Osteoblast (primary cell): ENCODE results near the gene HES1. TPM values are rescaled to one million over a fixed set of nuclear protein-coding genes. Genes with fewer than 3 reads are reported as not detected.

ENCODE experiments used
- DNase-seq: peaks from one replicate; pipeline ENCODE4 v3.0.0; 2011; ENCODE audit warnings: low spot score, mixed read lengths; ENCODE audit not compliant: insufficient read length; ENCODE audit errors: missing footprints
- H2AFZ ChIP-seq: 2 replicates; pipeline ENCODE4 v1.6.0; 2011; ENCODE audit warnings: mild to moderate bottlenecking, low read length
- H3K27ac ChIP-seq: 2 replicates; pipeline ENCODE4 v1.5.1; 2011; ENCODE audit warnings: mild to moderate bottlenecking, low read depth, low read length, moderate library complexity
- H3K27me3 ChIP-seq: 2 replicates; pipeline ENCODE4 v1.6.0; 2012; ENCODE audit warnings: mild to moderate bottlenecking, control low read depth, inconsistent platforms, low read length, moderate library complexity; ENCODE audit not compliant: insufficient read depth
- H3K36me3 ChIP-seq: 2 replicates; pipeline ENCODE4 v1.5.1; 2011; ENCODE audit warnings: mild to moderate bottlenecking, low read length, control low read depth, moderate library complexity; ENCODE audit not compliant: insufficient read depth
- H3K4me1 ChIP-seq: 2 replicates; pipeline ENCODE4 v1.5.1; 2011; ENCODE audit warnings: mild to moderate bottlenecking, low read length, control low read depth, moderate library complexity; ENCODE audit not compliant: insufficient read depth
- H3K4me2 ChIP-seq: 2 replicates; pipeline ENCODE4 v1.6.0; 2011; ENCODE audit warnings: mild to moderate bottlenecking, low read length; ENCODE audit not compliant: insufficient read depth
- H3K4me3 ChIP-seq: fragments of 200-600 bp; sonication (generic); 3 replicates; pipeline ENCODE4 v1.5.1; 2012; ENCODE audit warnings: mild to moderate bottlenecking, low read length, inconsistent platforms; ENCODE audit not compliant: insufficient read depth
- H3K79me2 ChIP-seq: 2 replicates; pipeline ENCODE4 v1.6.0; 2012; ENCODE audit warnings: mild to moderate bottlenecking, low read length, control low read depth, inconsistent platforms; ENCODE audit not compliant: insufficient read depth
- H3K9me3 ChIP-seq: 2 replicates; pipeline ENCODE4 v1.5.1; 2011; ENCODE audit warnings: low read depth, low read length, control low read depth
- H4K20me1 ChIP-seq: 2 replicates; pipeline ENCODE4 v1.6.0; 2012; ENCODE audit warnings: mild to moderate bottlenecking, low read length, control low read depth; ENCODE audit not compliant: insufficient read depth
- total RNA-seq: library from RNA; depleted of rRNA; stranded (reverse); fragments of >200 nt; gene quantifications from 2 replicates; pipeline ENCODE4 v1.2.3, GENCODE V29; 2012
- TF ChIP-seq, protein P1 (sequence below): IDR thresholded peaks from 2 replicates; pipeline ENCODE4 v1.5.1; 2011; ENCODE audit warnings: mild to moderate bottlenecking, low read depth, low read length, moderate library complexity; ENCODE audit errors: extremely low read depth

HES1 gene
- total RNA-seq, 1 donor, result 4.7 TPM

DNA sequence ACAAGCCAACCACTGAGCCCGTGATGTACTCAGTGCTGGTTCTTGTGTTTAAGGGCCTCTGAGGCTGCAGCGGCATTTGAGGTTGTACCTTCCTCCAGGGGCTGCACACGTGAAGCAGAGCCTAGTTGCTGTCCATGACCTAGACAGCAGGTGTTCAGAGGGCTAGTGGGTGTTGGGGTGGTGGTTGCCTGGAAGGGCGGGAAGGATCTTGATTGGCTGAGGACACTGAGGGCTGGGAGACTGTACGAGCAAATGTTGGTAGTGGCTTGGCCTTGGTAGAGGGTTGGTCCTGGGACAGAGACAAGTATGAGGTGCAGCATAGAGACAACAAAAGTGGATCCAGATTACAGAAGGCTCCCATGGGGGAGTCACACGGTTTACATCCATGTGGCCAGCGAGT, 17.0 kb upstream of the HES1 start:
- Histone ChIP-seq H3K4me3 (no peak overlapping the region), H3K27ac (no peak overlapping the region), H3K4me2 (no peak overlapping the region), H3K27me3 (peaks cover 30% of the 10 kb centered on the region), H3K9me3 (no peaks in the 10 kb centered on the region), H4K20me1 (no peaks in the 10 kb centered on the region), H3K36me3 (no peaks in the 10 kb centered on the region), H2AFZ (no peak overlapping the region), H3K79me2 (no peaks in the 10 kb centered on the region), H3K4me1 (no peaks in the 10 kb centered on the region)
- DNase-seq, result no peak
- TF ChIP-seq, protein P1, sequence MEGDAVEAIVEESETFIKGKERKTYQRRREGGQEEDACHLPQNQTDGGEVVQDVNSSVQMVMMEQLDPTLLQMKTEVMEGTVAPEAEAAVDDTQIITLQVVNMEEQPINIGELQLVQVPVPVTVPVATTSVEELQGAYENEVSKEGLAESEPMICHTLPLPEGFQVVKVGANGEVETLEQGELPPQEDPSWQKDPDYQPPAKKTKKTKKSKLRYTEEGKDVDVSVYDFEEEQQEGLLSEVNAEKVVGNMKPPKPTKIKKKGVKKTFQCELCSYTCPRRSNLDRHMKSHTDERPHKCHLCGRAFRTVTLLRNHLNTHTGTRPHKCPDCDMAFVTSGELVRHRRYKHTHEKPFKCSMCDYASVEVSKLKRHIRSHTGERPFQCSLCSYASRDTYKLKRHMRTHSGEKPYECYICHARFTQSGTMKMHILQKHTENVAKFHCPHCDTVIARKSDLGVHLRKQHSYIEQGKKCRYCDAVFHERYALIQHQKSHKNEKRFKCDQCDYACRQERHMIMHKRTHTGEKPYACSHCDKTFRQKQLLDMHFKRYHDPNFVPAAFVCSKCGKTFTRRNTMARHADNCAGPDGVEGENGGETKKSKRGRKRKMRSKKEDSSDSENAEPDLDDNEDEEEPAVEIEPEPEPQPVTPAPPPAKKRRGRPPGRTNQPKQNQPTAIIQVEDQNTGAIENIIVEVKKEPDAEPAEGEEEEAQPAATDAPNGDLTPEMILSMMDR, result no peak

DNA sequence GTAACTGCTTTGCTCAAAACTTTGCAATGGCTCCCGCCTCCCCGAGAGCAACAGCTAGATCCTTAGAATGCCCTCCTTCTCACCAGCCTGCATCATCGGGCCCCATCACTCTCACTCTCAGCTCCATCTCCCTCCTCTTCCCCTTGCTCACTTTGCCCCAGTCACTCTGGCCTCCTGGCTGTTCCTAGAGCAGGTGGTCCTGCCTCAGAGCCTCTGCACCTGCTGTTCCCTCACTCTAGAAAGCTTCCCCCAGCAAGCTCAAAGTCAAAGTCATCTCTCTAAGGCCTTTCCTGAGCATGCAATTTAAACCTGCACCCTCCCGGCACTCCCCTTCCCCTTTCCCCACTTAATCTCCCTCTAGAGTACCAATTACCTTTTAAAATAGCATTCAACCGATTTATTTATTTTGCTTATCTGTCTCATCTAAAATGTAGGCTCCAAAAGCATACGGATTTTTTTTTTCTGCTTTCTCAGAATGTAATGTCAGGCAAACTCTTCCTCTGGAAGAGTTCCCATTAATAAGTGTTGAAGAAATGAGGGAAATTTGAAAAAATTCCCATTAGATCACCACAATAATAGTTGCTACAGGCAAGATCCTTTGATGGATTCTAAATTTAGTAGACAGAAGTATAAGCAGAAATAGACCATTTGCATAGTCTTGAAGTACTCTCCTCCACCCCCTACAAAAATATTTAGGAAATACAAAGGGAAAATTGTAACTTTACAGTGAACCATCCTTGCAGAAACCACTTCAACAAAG, 15.9 kb upstream of the HES1 start:
- TF ChIP-seq, protein P1, result no peak
- Histone ChIP-seq H3K36me3 (no peaks in the 10 kb centered on the region), H3K27ac (no peak overlapping the region), H4K20me1 (no peaks in the 10 kb centered on the region), H3K4me1 (no peaks in the 10 kb centered on the region), H3K4me3 (no peak overlapping the region), H2AFZ (no peak overlapping the region), H3K27me3 (peaks cover 37% of the 10 kb centered on the region), H3K4me2 (no peak overlapping the region), H3K79me2 (no peaks in the 10 kb centered on the region), H3K9me3 (no peaks in the 10 kb centered on the region)
- no peak for DNase-seq

DNA sequence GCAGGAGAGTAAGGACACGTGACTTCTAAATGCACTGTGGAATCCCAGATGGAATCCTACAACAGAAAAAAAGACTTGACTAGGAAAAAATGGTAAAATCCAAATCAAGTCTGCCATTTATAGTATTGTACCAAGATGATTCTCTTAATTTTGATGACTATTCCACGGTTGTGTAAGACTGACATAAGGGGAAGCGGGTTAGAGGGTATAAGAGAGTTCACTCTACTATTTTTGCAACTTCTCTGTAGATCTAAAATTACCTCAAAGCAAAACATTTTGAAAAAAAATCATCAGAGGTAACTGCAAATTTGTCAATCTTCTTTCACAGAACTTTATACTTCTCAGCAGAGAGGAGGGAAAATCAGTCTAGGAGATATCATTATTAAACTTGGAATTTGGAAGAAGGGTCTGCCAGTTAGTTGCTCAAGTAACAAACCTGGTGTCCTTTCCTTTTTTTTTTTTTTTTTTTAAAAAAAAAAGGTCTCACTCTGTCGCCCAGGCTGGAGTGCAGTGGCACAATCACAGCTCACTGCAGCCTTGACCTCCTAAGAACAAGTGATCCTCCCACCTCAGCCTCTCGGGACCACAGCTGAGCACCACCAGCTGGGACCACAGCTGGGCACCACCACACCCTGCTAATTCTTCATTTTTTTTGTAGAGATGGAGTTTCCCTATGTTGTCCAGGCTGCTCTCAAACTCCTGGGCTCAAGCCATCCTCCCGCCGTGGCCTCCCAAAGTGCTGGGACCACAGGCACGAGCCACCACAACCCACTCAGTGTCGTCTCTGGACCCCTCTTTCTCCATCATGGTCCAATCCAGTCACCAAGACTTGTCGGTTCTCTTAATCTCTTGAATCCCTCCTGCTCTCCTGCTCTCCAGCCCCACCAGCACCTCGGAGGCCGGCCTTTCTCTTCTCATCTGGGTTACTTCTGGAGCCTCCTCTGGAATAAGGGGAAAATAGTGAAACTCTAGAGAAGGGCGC, 14.9 kb upstream of the HES1 start:
- H3K4me3 ChIP-seq, result no peak overlapping the region
- TF ChIP-seq, protein P1, result no peak
- no peak overlapping the region for H3K27ac ChIP-seq
- no peaks in the 10 kb centered on the region for H3K36me3 ChIP-seq
- no peaks in the 10 kb centered on the region for H3K9me3 ChIP-seq
- no peaks in the 10 kb centered on the region for H3K4me1 ChIP-seq
- no peak overlapping the region for H3K4me2 ChIP-seq
- H3K79me2 ChIP-seq, result no peaks in the 10 kb centered on the region
- H3K27me3 ChIP-seq, result peaks cover 41% of the 10 kb centered on the region
- H4K20me1 ChIP-seq, result no peaks in the 10 kb centered on the region
- DNase-seq, result no peak
- no peak overlapping the region for H2AFZ ChIP-seq
